Neuronal stem cell (in vitro differentiated cells): ENCODE data around the gene TRNAU1AP.
"Not testable (repeated sequence)": the region's sequence is repeated elsewhere in the genome, so short reads cannot be mapped to it uniquely, and the experiment has no call there.

ENCODE experiments used
- DNase-seq: peaks from one replicate; pipeline ENCODE4 v3.0.0-alpha.2; 2013; ENCODE audit warnings: low spot score
- H2AFZ ChIP-seq: one replicate; pipeline ENCODE4 v1.6.1; 2013; ENCODE audit warnings: mild to moderate bottlenecking, low read length, inconsistent platforms
- H2AK5ac ChIP-seq: 2 replicates; pipeline ENCODE4 v1.6.1; 2013; ENCODE audit warnings: low read depth, mild to moderate bottlenecking, inconsistent platforms, low read length, moderate library complexity, mixed read lengths
- H2BK120ac ChIP-seq: 2 replicates; pipeline ENCODE4 v1.6.1; 2013; ENCODE audit warnings: low read depth, mild to moderate bottlenecking, inconsistent platforms, low read length, moderate library complexity, mixed read lengths
- H2BK12ac ChIP-seq: one replicate; pipeline ENCODE4 v1.6.1; 2013; ENCODE audit warnings: low read length, inconsistent platforms
- H2BK15ac ChIP-seq: 2 replicates; pipeline ENCODE4 v1.6.1; 2013; ENCODE audit warnings: mild to moderate bottlenecking, low read length, inconsistent platforms, mixed read lengths
- H2BK5ac ChIP-seq: one replicate; pipeline ENCODE4 v1.6.1; 2013; ENCODE audit warnings: inconsistent platforms, mild to moderate bottlenecking, low read length, moderate library complexity
- H3K14ac ChIP-seq: one replicate; pipeline ENCODE4 v1.6.1; 2013; ENCODE audit warnings: low read length, inconsistent platforms
- H3K18ac ChIP-seq: 2 replicates; pipeline ENCODE4 v1.6.1; 2013; ENCODE audit warnings: low read length, inconsistent platforms
- H3K23ac ChIP-seq: 2 replicates; pipeline ENCODE4 v1.6.1; 2013; ENCODE audit warnings: low read depth, mild to moderate bottlenecking, mixed read lengths, low read length, inconsistent platforms; ENCODE audit not compliant: poor library complexity
- H3K27ac ChIP-seq: replicated peaks from 3 replicates; pipeline ENCODE4 v1.5.1; 2013; ENCODE audit warnings: low read length, inconsistent platforms
- H3K27me3 ChIP-seq, 3 experiments: 2 replicates each; pipeline ENCODE4 v1.6.1; 2013; ENCODE audit warnings: low read length in 3 of 3, mild to moderate bottlenecking in 2 of 3, inconsistent platforms in 1 of 3, low read depth in 1 of 3, mixed read lengths in 1 of 3, moderate library complexity in 1 of 3; ENCODE audit not compliant: control insufficient read depth in 3 of 3, insufficient read depth in 3 of 3
- H3K36me3 ChIP-seq, 2 donors: replicated peaks in 1 of 2; 2 replicates each; pipeline ENCODE4 v1.6.1; 2013; ENCODE audit warnings: low read length in 2 of 2; ENCODE audit not compliant: control insufficient read depth in 2 of 2, insufficient read depth in 2 of 2
- H3K4ac ChIP-seq: 2 replicates; pipeline ENCODE4 v1.6.1; 2013; ENCODE audit warnings: inconsistent platforms, mild to moderate bottlenecking, low read length, moderate library complexity
- H3K4me1 ChIP-seq, 2 donors: 1 replicate in 1 of 2; 2 replicates in 1 of 2; pipeline ENCODE4 v1.6.1; 2013; ENCODE audit warnings: low read length in 2 of 2, low read depth in 1 of 2; ENCODE audit not compliant: control insufficient read depth in 2 of 2, insufficient read depth in 1 of 2
- H3K4me2 ChIP-seq: one replicate; pipeline ENCODE4 v1.6.1; 2013; ENCODE audit warnings: mild to moderate bottlenecking, low read length, inconsistent platforms; ENCODE audit not compliant: insufficient read depth, poor library complexity, severe bottlenecking
- H3K4me3 ChIP-seq, 2 donors: 2 replicates each; pipeline ENCODE4 v1.5.1; 2013; ENCODE audit warnings: low read length in 2 of 2, mild to moderate bottlenecking in 2 of 2, inconsistent platforms in 1 of 2, moderate library complexity in 1 of 2
- H3K79me1 ChIP-seq: one replicate; pipeline ENCODE4 v1.6.1; 2013; ENCODE audit warnings: low read depth, mild to moderate bottlenecking, inconsistent platforms, low read length, moderate library complexity
- H3K9ac ChIP-seq: one replicate; pipeline ENCODE4 v1.6.1; 2013; ENCODE audit warnings: mild to moderate bottlenecking, low read depth, low read length, inconsistent platforms; ENCODE audit not compliant: poor library complexity
- H3K9me3 ChIP-seq, 2 donors: replicated peaks in 1 of 2; 2 replicates each; pipeline versions ENCODE3 to v1.6.1; 2013; ENCODE audit warnings: low read length in 2 of 2, mild to moderate bottlenecking in 2 of 2, inconsistent platforms in 1 of 2, low read depth in 1 of 2, mixed read lengths in 1 of 2, moderate library complexity in 1 of 2; ENCODE audit not compliant: control insufficient read depth in 2 of 2, insufficient read depth in 1 of 2
- H4K8ac ChIP-seq: one replicate; pipeline ENCODE4 v1.6.1; 2013; ENCODE audit warnings: low read depth, mild to moderate bottlenecking, inconsistent platforms, low read length, moderate library complexity
- H4K91ac ChIP-seq: one replicate; pipeline ENCODE4 v1.6.1; 2013; ENCODE audit warnings: low read length, low read depth, mild to moderate bottlenecking, inconsistent platforms; ENCODE audit not compliant: poor library complexity
- WGBS, 2 donors: extraction: QIAGEN DNeasy Blood & Tissue Kit; methylation state at CpG; one replicate each; pipeline ENCODE4 v1.1.7; 2013; ENCODE audit warnings: missing lambda C conversion rate in 2 of 2, mixed read lengths in 1 of 2; ENCODE audit not compliant: insufficient read length in 2 of 2, insufficient replicate concordance in 1 of 2; ENCODE audit errors: extremely low coverage in 2 of 2; 5-methylcytosine and 5-hydroxymethylcytosine counted together

The TRNAU1AP gene

DNA sequence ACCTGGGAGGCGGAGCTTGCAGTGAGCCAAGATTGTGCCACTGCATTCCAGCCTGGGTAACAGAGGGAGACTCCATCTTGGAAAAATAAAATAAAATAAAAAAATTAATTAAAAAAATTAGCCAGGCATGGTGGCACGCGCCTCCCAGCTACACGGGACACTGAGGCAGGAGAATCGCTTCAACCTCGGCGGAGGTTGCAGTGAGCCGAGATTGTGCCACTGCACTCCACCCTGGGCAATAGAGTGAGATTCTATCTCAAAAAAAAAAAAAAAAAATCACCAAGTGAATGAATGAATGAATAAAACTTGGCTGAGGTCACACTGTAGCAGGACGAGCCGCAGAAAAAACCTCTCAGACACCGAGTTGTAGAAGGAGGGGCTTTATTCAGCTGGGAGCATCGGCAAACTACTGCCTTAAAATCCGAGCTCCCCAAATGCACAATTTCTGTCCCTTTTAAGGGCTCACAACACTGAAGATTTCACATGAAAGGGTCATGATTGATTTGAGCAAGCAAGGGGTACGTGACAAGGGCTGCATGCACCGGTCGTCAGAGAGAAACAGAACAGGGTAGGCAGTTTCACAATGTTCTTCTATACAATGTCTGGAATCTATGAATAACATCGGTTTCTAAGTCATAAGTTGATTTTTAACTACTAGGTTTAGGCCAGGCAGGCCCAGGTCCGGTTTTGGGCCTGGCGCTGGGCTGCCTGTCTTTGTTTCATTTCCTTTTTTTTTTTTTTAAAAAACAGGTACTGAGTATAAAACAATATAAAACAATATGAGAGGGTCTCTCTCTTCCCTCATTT is 33.9 kb downstream of the TRNAU1AP start:
- H3K4me1 ChIP-seq, H3K4me3 ChIP-seq, H2BK120ac ChIP-seq, H3K36me3 ChIP-seq, H4K91ac ChIP-seq, H3K9me3 ChIP-seq, H3K4ac ChIP-seq, H3K14ac ChIP-seq, DNase-seq, H3K79me1 ChIP-seq, H3K23ac ChIP-seq, H2BK5ac ChIP-seq, H2BK15ac ChIP-seq, H3K9ac ChIP-seq, H2AFZ ChIP-seq, H3K27ac ChIP-seq, H4K8ac ChIP-seq, H3K4me2 ChIP-seq, H3K18ac ChIP-seq, H2BK12ac ChIP-seq, H2AK5ac ChIP-seq: not testable (repeated sequence)
- WGBS, 2 donors = no CpG with 5 or more reads among the region's 19 CpGs
- peaks cover 0 to 13% (median 0%) of the 10 kb centered on the region in 3 experiments for H3K27me3 ChIP-seq

DNA sequence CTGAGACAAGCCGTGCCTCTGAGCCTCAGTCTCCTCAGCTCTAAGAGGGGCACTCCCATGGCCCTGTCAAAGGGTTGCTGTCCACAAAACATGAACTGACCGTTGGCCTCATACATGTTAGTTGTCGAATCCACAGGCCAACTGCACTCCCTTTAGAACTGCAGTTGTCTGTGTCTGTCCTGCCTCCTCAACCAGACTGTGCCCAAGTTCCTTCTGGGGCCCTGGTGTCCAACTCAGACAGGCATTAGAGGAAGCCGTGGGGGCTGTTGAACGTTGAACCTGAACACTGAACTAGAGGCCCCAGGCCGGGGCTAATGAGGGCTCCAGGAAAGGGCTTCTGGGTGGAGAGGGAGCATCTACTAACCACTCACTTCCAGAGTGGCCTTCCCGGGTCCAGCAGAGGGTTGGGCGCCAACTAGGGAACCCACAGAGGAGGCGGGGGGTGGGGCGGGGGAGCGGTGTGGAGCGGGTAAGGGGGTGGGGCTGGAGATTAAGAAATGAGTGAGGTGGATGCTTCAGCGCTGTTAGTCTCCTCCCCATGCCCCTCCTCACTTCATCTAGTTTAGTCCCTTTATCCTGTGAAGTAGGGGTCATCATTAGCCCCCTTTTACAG is 38.9 kb downstream of the TRNAU1AP start, which contains the start of gene RAB42:
TSS of gene RAB42 (plus strand) at position 558 of the 613 bp plus-strand sequence. CDS start 247 bp downstream, outside the sequence.
- Histone ChIP-seq H2AFZ (peak within 1 kb of the TSS; percentile 78), H3K23ac (no peak within 1 kb of the TSS), H3K4me1 (peaks cover 2 to 4% of the 10 kb centered on the region in 2 donors), H3K36me3 (no peaks in the 10 kb centered on the region), H2BK15ac (peak within 1 kb of the TSS; percentile 75), H2BK120ac (peak within 1 kb of the TSS; percentile 65), H2BK12ac (peak within 1 kb of the TSS; percentile 86), H3K9ac (peak within 1 kb of the TSS; percentile 81), H3K18ac (peak within 1 kb of the TSS; percentile 94), H4K91ac (no peak within 1 kb of the TSS), H2BK5ac (peak within 1 kb of the TSS; percentile 93), H4K8ac (peak within 1 kb of the TSS; percentile 65), H3K27ac (no peak within 1 kb of the TSS), H3K4me2 (peak within 1 kb of the TSS; percentile 83), H2AK5ac (peak within 1 kb of the TSS; percentile 88), H3K9me3 (peaks cover 0 to 2% of the 10 kb centered on the region in 2 donors), H3K14ac (peak within 1 kb of the TSS; percentile 97), H3K4ac (no peak within 1 kb of the TSS), H3K4me3 (peak within 1 kb of the TSS; percentile 33 to 83), H3K27me3 (peaks cover 0 to 11% (median 0%) of the 10 kb centered on the region in 3 experiments), H3K79me1 (no peaks in the 10 kb centered on the region)
- DNase-seq = no peak
- no CpG with 5 or more reads among the region's 13 CpGs for WGBS, 2 donors

DNA sequence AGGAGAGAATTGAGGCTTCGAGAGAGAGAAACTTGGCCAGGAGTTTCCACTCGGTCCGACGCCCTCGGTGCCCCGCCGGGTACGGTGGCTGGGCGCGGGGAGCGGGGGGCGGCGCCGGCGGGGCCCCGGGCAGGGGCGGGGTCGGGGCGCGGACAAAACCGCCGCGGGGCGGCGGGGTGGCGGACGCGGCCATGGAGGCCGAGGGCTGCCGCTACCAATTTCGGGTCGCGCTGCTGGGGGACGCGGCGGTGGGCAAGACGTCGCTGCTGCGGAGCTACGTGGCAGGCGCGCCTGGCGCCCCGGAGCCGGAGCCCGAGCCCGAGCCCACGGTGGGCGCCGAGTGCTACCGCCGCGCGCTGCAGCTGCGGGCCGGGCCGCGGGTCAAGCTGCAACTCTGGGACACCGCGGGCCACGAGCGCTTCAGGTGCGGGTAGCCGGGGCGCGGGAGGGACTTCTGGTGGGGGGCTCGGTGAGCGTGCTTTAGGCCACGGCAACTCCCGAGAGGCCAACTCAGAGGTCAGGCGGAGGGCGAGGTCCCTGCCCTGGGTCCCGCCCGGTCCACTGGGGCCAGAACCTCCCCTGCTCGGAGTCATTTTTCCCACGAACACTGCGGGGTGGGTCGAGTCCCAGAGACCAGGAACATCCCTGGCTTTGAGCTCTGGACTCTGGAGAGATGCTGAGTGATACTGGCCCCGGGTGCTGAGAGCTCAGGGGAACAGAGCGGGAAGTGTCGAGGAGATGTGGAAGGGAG is 39.6 kb downstream of the TRNAU1AP start:
- H2BK15ac ChIP-seq = peak overlapping the region; percentile 75
- peak; percentile 35 for DNase-seq

More for the DNA sequence above, 39.6 kb downstream of the TRNAU1AP start:
- Histone ChIP-seq H3K14ac (peak overlapping the region; percentile 97), H4K91ac (no peak overlapping the region), H3K4me3 (peak overlapping the region; percentile 33 to 83), H2BK12ac (peak overlapping the region; percentile 73), H3K4ac (no peak overlapping the region), H3K18ac (peak overlapping the region; percentile 94), H3K36me3 (no peaks in the 10 kb centered on the region), H3K9ac (peak overlapping the region; percentile 81), H2AK5ac (peak overlapping the region; percentile 88), H3K27ac (no peak overlapping the region), H2BK5ac (peak overlapping the region; percentile 93), H3K27me3 (peaks cover 0 to 11% (median 0%) of the 10 kb centered on the region in 3 experiments), H3K4me2 (peak overlapping the region; percentile 83), H3K4me1 (peaks cover 2 to 4% of the 10 kb centered on the region in 2 donors), H2BK120ac (no peak overlapping the region), H3K23ac (no peak overlapping the region), H2AFZ (peak overlapping the region; percentile 78), H4K8ac (peak overlapping the region; percentile 65), H3K79me1 (no peaks in the 10 kb centered on the region), H3K9me3 (peaks cover 0 to 2% of the 10 kb centered on the region in 2 donors)
- WGBS, 2 donors = no CpG with 5 or more reads among the region's 81 CpGs
